ENCODE measurements around the gene OR2AJ1.

Gene OR2AJ1, protein sequence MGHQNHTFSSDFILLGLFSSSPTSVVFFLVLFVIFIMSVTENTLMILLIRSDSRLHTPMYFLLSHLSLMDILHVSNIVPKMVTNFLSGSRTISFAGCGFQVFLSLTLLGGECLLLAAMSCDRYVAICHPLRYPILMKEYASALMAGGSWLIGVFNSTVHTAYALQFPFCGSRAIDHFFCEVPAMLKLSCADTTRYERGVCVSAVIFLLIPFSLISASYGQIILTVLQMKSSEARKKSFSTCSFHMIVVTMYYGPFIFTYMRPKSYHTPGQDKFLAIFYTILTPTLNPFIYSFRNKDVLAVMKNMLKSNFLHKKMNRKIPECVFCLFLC

DNA sequence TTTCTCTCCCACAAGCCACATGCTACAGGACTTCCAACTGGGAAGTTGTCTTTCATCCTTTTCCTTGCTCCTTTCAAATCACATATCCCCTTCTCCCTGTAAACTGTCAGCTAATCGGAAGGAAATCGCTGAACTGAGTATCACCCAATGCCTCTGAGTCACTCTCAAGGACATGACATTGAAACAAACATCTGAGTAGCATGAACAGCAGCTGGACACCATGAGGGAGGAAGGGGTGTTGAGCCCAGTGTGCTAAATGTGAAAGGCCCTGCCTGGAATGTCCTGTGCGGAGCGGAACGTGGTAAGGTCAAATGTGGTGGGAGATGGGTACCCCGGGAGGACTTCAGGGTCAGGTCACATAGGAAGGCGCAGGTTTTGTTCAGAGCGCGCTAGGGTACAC, at the start of gene OR2AJ1:
Gene OR2AJ1 (plus strand): TSS at position 22 of the 400 bp plus-strand sequence. CDS start 8,880 bp downstream, outside the sequence.
- Histone ChIP-seq H3K9me3 (no peaks in the 10 kb centered on the region), H3K36me3 (replicated peaks) (no peaks in the 10 kb centered on the region), H3K4me1 (no peaks in the 10 kb centered on the region), H3K27me3 (ENCODE audit: low read depth) (no peaks in the 10 kb centered on the region), H3K4me3 (no peak within 1 kb of the TSS)
- in situ Hi-C loops (cut with MboI; ENCODE audit: low sequenced_read_pairs): no loop called here
- no peak for DNase-seq (ENCODE audit: low spot score in 2 of 2)

DNA sequence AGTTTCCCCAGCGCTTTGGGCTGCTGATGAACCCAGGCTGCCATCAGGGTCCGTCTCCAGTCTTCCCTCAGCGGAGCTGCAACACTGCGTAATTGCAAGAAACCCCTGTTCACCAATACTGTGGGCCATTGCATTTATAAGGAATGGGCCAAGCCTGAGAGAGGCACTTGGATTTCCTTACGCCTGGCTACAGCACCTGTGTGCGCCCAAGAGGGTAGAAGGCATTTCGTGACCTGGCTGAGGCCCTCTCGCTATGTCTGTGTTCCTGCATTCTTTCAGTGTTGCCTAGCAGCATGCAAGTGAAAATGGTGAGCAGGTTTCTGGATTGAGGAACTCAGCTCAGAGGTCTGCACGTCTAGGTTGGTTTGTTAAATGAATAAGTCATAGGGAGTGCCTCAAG, 41.3 kb upstream of the OR2AJ1 start:
- Histone ChIP-seq H3K9me3 (no peaks in the 10 kb centered on the region), H3K36me3 (replicated peaks) (no peaks in the 10 kb centered on the region), H3K27me3 (ENCODE audit: low read depth) (no peaks in the 10 kb centered on the region), H3K4me3 (no peak overlapping the region), H3K4me1 (no peaks in the 10 kb centered on the region)
- no peak for DNase-seq (ENCODE audit: low spot score in 2 of 2)
- in situ Hi-C loops (cut with MboI; ENCODE audit: low sequenced_read_pairs): no loop called here

DNA sequence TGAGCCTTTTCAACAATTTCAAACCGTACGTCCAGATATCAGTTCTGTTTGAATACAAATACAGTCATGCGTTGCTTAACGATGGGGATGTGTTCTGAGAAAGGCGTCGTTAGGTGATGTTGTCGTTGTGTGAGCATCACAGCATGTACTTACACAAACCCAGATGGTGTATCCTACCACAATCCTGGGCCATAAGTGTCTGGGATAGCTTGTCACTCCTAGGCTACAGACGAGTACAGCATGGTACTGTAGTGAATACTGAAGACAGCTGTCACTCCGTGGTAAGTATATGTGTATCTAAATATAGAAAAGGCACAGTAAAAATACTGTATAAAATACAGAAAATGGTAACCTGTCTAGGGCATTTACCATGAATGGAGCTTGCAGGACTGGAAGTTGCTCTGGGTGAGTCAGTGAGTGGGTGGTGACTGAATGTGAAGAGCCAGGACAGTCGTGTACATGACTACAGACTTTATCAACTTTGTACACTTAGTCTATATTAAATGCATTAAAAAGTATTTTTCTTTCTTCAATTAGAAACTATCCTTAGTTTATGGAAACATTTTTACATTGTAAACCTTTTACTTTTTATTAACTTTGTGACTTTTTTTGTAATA, 39.8 kb upstream of the OR2AJ1 start:
- no peak for DNase-seq (ENCODE audit: low spot score in 2 of 2)
- in situ Hi-C loops (cut with MboI; ENCODE audit: low sequenced_read_pairs): no loop called here

DNA sequence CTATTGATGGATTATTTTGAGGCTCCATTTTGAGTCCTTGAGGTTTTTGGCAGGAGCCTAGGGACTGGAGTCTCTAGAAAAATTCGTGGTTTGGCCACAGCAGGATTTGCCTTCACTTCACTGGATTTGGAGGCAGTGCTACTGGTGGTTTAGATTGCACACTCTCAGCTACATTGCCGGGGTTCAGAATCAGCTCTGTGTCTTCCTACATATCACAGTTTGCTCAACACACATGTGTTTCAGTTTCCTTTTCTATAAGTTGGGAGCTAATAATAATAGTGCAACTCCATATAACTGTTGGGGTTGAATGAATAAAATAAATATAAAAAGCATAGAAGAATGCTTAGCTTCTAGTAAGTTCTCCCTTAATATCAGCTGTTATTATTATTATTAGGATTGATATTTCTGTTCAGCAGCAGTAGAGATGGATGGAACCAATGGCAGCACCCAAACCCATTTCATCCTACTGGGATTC, 29.5 kb upstream of the OR2AJ1 start, which contains the start of gene OR2W3:
Gene OR2W3 (plus strand): TSS at position 425 of the 475 bp plus-strand sequence. CDS start 0 bp downstream, at position 425.
- H3K36me3 ChIP-seq (replicated peaks): no peaks in the 10 kb centered on the region
- H3K9me3 ChIP-seq: no peaks in the 10 kb centered on the region
- DNase-seq (ENCODE audit: low spot score in 2 of 2): no peak
- H3K4me1 ChIP-seq: no peaks in the 10 kb centered on the region
- in situ Hi-C loops (cut with MboI; ENCODE audit: low sequenced_read_pairs): no loop called here
- no peaks in the 10 kb centered on the region for H3K27me3 ChIP-seq (ENCODE audit: low read depth)
- no peak within 1 kb of the TSS for H3K4me3 ChIP-seq

More for the DNA sequence above, 39.8 kb upstream of the OR2AJ1 start:
- Histone ChIP-seq H3K4me3 (no peak overlapping the region), H3K36me3 (replicated peaks) (no peaks in the 10 kb centered on the region), H3K9me3 (no peaks in the 10 kb centered on the region), H3K27me3 (ENCODE audit: low read depth) (no peaks in the 10 kb centered on the region), H3K4me1 (no peaks in the 10 kb centered on the region)

DNA sequence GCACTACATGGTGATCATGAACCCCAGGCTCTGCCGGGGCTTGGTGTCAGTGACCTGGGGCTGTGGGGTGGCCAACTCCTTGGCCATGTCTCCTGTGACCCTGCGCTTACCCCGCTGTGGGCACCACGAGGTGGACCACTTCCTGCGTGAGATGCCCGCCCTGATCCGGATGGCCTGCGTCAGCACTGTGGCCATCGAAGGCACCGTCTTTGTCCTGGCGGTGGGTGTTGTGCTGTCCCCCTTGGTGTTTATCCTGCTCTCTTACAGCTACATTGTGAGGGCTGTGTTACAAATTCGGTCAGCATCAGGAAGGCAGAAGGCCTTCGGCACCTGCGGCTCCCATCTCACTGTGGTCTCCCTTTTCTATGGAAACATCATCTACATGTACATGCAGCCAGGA, 28.7 kb upstream of the OR2AJ1 start:
- H3K9me3 ChIP-seq: no peaks in the 10 kb centered on the region
- H3K27me3 ChIP-seq (ENCODE audit: low read depth): no peaks in the 10 kb centered on the region
- in situ Hi-C loops (cut with MboI; ENCODE audit: low sequenced_read_pairs): no loop called here
- H3K4me1 ChIP-seq: no peaks in the 10 kb centered on the region
- H3K36me3 ChIP-seq (replicated peaks): no peaks in the 10 kb centered on the region
- DNase-seq (ENCODE audit: low spot score in 2 of 2): no peak
- no peak overlapping the region for H3K4me3 ChIP-seq

DNA sequence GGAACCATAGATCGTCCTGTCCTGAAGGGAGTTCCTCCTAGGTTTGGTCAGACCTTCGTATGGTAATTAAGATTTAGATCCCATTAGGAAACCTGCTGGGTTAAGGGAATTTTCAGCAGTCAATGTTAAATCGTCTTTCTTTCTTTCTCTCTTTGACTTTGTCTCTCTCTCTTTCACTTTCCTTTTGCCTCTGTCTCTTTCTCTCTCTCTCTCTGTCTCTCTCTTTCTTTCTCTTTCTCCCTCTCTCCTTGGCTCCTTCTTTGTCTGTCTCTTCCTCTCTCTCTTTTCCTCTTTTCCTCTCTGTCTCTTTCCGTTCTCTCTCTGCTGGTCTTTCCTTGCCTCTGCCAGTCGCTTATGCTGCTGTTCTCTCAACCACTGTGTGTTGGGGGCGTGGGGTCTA, 20.6 kb upstream of the OR2AJ1 start:
- Histone ChIP-seq H3K9me3 (no peaks in the 10 kb centered on the region), H3K4me3 (no peak overlapping the region), H3K27me3 (ENCODE audit: low read depth) (no peaks in the 10 kb centered on the region), H3K36me3 (replicated peaks) (no peaks in the 10 kb centered on the region), H3K4me1 (no peaks in the 10 kb centered on the region)
- in situ Hi-C loops (cut with MboI; ENCODE audit: low sequenced_read_pairs): no loop called here
- no peak for DNase-seq (ENCODE audit: low spot score in 2 of 2)

DNA sequence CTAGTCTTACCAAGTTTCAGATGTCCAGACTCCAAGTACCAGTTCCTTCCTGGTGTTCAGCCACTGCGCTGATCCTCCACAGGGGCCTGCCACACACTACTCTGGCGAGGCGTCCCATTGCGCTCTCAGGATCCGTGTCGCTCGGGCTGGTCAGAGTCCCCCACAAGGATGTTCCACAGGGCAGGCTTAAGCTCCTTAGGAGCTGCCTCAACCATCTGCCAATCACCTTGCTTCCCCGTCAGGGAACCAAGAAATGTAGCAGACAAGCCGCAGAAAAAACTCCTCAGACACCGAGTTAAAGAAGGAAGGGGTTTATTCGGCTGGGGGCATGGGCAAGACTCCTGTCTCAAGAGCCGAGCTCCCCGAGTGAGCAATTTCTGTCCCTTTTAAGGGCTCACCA, 19.5 kb upstream of the OR2AJ1 start:
- H3K4me1 ChIP-seq: no peaks in the 10 kb centered on the region
- no peak for DNase-seq (ENCODE audit: low spot score in 2 of 2)
- in situ Hi-C loops (cut with MboI; ENCODE audit: low sequenced_read_pairs): no loop called here
- no peaks in the 10 kb centered on the region for H3K36me3 ChIP-seq (replicated peaks)
- no peak overlapping the region for H3K4me3 ChIP-seq
- no peaks in the 10 kb centered on the region for H3K9me3 ChIP-seq
- no peaks in the 10 kb centered on the region for H3K27me3 ChIP-seq (ENCODE audit: low read depth)

DNA sequence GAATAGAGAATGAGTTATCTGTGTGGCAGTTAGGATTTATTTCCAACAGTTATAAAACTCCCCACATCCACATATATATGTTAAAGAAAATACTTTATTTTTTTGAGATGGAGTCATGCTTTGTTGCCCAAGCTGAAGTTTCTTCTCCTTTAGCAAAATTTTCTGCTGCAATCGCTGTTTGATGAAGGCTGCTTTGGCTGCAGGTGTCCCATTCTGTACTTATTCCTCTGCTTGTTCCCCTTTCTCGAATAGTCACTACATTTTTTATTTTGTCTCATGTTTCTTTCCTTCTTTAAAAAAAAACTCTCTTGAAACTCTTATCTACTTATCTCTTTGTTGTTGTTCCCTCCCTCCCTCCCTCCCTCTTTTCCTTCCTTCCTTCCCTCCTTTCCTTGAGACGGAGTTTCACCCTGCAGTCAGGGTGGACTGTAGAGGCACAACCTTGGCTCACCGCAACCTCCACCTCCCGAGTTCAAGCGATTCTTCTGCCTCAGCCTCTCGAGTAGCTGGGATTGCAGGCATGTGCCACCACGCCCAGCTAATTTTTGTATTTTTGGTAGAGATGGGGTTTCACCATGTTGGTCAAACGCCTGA, 18.7 kb upstream of the OR2AJ1 start:
- Histone ChIP-seq H3K4me3 (no peak overlapping the region), H3K27me3 (ENCODE audit: low read depth) (no peaks in the 10 kb centered on the region), H3K9me3 (no peaks in the 10 kb centered on the region), H3K4me1 (no peaks in the 10 kb centered on the region), H3K36me3 (replicated peaks) (no peaks in the 10 kb centered on the region)
- DNase-seq (ENCODE audit: low spot score in 2 of 2): no peak
- in situ Hi-C loops (cut with MboI; ENCODE audit: low sequenced_read_pairs): no loop called here

DNA sequence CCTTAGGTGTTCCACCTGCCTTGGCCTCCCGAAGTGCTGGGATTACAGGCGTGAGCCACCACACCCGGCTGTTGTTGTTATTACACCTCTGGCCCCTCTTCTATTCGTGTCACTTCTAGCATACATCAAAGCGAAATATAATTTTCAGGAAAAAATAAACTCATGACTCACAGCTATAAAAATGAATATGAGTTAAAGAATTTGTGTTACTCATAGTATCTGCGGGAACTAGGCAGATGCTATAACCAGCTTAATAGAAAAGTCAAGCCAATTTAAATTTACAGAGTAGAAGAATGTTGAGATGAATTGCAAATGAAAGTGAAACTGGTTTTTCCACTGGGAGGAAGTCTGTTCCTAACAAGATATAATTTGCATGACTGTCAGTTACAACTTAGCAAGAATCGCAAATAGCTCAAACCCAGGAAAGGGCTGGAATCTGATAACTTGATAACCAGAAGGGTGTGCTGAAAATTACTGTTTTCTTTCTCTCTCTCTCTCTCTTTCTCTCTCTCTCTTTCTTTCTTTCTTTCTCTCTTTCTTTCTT, 18.1 kb upstream of the OR2AJ1 start:
- Histone ChIP-seq H3K36me3 (replicated peaks) (no peaks in the 10 kb centered on the region), H3K9me3 (no peaks in the 10 kb centered on the region), H3K4me1 (no peaks in the 10 kb centered on the region), H3K27me3 (ENCODE audit: low read depth) (no peaks in the 10 kb centered on the region), H3K4me3 (no peak overlapping the region)
- no peak for DNase-seq (ENCODE audit: low spot score in 2 of 2)
- in situ Hi-C loops (cut with MboI; ENCODE audit: low sequenced_read_pairs): no loop called here

DNA sequence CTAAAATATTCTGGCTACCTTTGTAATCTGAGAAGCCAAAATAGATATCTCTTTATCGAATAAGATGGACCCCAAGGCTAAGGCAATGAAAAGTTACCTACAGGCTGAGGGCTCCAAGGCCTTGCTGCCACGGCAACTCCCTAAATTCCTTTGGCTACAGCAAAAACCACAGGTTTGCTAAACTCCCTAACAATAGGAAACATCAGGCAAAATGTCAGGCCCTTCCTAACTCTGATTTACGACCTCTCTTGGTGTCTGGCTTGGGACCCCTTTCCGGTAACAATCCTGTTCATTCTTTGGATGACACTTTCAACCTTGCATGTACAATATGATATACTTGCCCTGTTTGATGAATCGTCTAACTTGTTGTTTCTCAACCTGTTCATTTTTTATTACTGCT, 15.9 kb upstream of the OR2AJ1 start:
- Histone ChIP-seq H3K9me3 (no peaks in the 10 kb centered on the region), H3K4me1 (no peaks in the 10 kb centered on the region), H3K36me3 (replicated peaks) (no peaks in the 10 kb centered on the region), H3K4me3 (no peak overlapping the region), H3K27me3 (ENCODE audit: low read depth) (no peaks in the 10 kb centered on the region)
- in situ Hi-C loops (cut with MboI; ENCODE audit: low sequenced_read_pairs): no loop called here
- DNase-seq (ENCODE audit: low spot score in 2 of 2): no peak

DNA sequence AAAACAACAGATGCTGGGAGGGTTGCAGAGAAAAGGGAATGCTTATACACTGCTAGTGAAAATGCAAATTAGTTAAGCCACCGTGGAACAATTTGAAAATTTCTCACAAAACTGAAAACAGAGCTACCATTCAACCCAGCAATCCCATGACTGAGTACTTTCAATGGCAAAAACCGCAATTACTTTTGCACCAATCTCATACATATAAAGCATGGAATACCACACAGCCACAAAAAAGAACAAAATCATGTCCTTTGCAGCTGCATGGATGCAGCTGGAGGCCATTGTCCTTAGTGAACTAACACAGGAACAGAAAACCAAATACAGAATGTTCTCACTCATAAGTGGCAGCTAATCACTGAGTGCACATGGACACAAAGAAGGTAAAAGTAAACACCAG, 10.9 kb upstream of the OR2AJ1 start:
- H3K4me3 ChIP-seq: no peak overlapping the region
- H3K4me1 ChIP-seq: no peaks in the 10 kb centered on the region
- in situ Hi-C loops (cut with MboI; ENCODE audit: low sequenced_read_pairs): no loop called here
- H3K36me3 ChIP-seq (replicated peaks): no peaks in the 10 kb centered on the region
- H3K9me3 ChIP-seq: no peaks in the 10 kb centered on the region
- H3K27me3 ChIP-seq (ENCODE audit: low read depth): no peaks in the 10 kb centered on the region
- no peak for DNase-seq (ENCODE audit: low spot score in 2 of 2)

DNA sequence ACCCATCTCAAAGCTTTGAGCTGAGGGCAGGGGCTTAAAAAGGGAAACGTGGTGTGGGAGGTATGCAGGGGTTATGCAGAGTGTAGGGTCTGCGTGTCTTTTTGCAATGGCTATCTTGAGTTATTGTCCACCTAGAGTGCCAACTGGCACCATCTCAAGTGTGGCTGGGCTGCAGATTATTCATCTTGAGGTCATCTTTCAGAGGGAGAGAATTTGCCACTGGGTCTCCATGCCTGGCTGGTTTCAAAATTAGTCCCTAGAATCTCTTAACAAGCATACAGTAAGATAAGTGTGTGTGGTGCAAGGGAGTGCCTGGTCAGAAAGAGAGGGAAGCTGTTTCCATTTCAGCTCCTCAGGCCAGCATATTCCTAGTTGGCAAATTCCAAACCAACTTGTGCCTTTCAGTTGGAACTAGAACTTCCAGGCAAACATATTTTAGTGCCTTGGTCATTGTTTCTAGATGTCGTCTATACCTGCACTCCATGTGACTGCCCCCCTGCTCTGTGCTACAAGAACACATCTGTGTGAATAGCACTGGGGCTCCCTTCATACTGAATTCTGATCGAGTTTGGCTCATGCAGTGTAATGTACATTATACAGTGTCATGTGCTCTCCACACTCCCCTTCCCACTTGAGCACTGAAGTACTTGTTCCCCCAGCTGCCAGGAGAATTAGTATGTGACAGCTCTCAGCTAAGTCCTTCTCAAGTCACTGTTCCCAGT, 9.6 kb upstream of the OR2AJ1 start:
- no peak for DNase-seq (ENCODE audit: low spot score in 2 of 2)
- no peaks in the 10 kb centered on the region for H3K9me3 ChIP-seq
- in situ Hi-C loops (cut with MboI; ENCODE audit: low sequenced_read_pairs): no loop called here
- H3K4me3 ChIP-seq: no peak overlapping the region
- H3K4me1 ChIP-seq: no peaks in the 10 kb centered on the region
- no peaks in the 10 kb centered on the region for H3K36me3 ChIP-seq (replicated peaks)
- no peaks in the 10 kb centered on the region for H3K27me3 ChIP-seq (ENCODE audit: low read depth)

DNA sequence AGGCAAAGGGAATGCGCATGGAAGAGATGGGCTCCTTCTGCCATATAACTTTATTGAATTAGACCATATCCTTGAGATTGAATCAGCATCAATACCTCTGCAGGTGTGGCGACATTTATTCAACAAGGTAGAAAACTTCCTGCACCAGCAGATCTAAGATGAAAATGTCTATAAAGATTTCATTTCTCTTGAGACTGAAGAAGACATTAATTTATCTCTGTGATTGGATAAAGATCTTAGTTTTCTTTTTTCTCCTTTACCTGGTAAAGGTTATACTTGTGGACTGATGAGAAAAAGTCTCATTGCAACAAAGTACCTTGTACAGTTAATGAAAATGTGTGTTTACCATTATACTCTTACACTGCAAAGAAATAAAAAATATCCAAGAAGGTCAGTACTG, 4.7 kb upstream of the OR2AJ1 start, which contains the start of gene OR2T8:
Gene OR2T8 (plus strand): TSS at position 301 of the 400 bp plus-strand sequence. CDS start 766 bp downstream, outside the sequence.
- no peaks in the 10 kb centered on the region for H3K27me3 ChIP-seq (ENCODE audit: low read depth)
- no peaks in the 10 kb centered on the region for H3K9me3 ChIP-seq
- no peaks in the 10 kb centered on the region for H3K4me1 ChIP-seq
- no peak for DNase-seq (ENCODE audit: low spot score in 2 of 2)
- H3K4me3 ChIP-seq: no peak within 1 kb of the TSS
- in situ Hi-C loops (cut with MboI; ENCODE audit: low sequenced_read_pairs): no loop called here
- no peaks in the 10 kb centered on the region for H3K36me3 ChIP-seq (replicated peaks)
